SK-N-MC (cell line): Measurements from ENCODE around the gene FANCC.

Experiments used
- EZH2 ChIP-seq: fragments of 200-600 bp; sonication (generic); IDR thresholded peaks from one replicate; pipeline ENCODE4 v1.6.1; 2017; ENCODE audit warnings: antibody characterized with exemption
- FOXP2 ChIP-seq: optimal IDR thresholded peaks from 2 replicates; pipeline ENCODE3; 2011; ENCODE audit warnings: mild to moderate bottlenecking, moderate library complexity; ENCODE audit not compliant: insufficient read depth; ENCODE audit errors: extremely low read length, control extremely low read depth
- POLR2AphosphoS5 ChIP-seq: IDR thresholded peaks from 2 replicates; pipeline ENCODE4 v1.6.1; 2012; ENCODE audit warnings: mild to moderate bottlenecking, low read depth, low read length, borderline replicate concordance

- no peak for TF ChIP-seq EZH2
- no peak for TF ChIP-seq FOXP2
- no peak for TF ChIP-seq POLR2AphosphoS5
Observed at GRCh38 chr9:95083086-95083768, 234.3 kb downstream of the FANCC start.
